Femur (tissue), 1 donor: ENCODE data around the gene CDPF1.

Experiments used
- DNase-seq: peaks from one replicate; pipeline ENCODE4 v3.0.0-alpha.2; 2017

The CDPF1 gene, protein sequence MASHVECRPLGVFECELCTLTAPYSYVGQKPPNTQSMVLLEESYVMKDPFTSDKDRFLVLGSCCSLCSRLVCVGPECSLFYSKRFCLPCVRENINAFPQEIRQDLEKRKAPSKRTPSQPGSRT

DNA sequence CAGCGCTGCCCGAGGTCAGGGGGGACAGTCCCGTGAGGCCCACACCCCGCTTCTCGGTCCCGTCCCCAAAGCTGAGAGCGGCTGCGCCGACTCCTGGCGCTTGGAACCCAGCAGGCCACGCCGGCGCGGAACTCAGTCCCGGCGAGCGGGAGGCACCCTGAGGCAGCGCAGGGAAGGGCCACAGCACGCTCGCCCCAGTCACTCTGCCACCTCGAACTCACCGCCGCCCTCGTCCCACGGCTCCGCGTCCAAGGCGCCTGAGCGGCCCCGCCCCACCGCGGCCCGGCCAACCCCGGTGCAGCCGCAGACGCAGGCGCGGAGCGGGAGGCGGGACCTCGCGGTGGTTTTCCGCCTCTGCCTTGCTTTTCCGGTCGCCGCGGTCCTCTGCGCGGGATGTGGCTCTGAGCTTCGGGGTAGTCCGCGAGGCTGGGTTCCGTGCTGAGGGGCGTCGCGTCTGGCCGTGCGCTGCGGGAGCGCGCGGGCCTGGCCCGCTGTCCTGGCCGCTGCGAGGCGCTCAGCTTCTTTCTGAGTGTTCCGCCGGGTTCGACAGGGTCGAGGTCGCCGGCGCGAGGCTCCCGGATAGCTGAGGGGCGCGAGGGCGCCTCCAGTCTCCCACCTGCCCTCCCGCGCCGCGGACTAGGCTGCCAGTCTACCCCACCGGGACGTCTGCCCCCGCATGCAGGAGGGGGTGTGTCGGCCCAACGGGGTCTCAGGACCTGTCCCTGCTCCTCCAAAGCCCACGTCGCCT, at the start of gene CDPF1:
CDPF1 (minus strand) TSS at position 259 of the 748 bp plus-strand sequence. CDS start 2,009 bp downstream, outside the sequence.
- peak; percentile 93 for DNase-seq

DNA sequence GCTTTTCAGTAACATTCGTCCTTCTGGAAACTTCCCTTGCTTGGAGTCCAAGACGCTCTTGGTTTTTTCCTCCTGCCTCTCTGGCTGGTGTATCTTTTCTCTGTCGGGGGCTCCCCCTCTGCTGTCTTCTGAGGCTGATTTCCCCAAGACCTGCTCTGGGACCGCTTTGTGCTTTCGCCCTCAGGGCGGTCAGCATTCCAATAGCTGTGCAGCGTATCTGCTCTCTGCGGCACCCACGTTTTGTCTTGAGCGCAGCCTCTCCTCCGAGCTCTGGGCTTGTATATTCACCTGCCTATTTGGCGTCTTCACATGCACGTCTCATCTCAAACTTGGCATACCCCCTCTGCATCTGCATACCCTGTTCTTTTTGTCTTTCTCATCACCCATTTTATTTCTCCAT, 49.0 kb upstream of the CDPF1 start:
- DNase-seq, result no peak

DNA sequence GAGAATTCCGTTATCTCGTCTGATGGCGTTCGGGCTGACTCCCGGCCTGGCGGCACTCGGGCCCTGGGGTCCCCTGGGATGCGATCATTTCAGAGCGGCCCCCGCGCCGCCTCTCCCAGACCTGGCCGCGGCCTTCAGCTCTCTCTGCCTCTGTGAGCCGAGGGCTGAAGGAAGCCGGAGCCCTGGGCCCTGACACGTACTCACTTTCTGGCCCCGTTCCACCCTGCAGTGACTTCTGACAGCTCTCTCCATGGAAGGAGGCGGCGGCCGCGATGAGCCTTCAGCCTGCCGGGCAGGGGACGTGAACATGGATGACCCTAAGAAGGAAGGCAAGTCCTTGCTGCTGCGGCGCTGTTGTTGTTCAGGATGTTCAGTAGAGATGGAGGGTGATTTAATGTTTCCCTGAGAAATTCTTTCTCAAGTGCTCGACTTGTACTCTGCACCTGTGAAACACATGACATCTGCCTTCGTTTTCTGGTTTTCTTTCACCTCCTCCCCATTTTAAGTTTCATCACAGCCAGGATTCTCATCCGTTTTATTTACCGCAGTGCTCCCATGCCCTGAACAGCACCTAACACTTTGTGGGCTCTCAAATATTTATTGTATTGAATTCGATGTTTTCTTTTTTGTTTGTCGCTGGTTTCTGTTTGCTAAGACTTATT, 47.2 kb upstream of the CDPF1 start:
- DNase-seq, result peak; percentile 55

DNA sequence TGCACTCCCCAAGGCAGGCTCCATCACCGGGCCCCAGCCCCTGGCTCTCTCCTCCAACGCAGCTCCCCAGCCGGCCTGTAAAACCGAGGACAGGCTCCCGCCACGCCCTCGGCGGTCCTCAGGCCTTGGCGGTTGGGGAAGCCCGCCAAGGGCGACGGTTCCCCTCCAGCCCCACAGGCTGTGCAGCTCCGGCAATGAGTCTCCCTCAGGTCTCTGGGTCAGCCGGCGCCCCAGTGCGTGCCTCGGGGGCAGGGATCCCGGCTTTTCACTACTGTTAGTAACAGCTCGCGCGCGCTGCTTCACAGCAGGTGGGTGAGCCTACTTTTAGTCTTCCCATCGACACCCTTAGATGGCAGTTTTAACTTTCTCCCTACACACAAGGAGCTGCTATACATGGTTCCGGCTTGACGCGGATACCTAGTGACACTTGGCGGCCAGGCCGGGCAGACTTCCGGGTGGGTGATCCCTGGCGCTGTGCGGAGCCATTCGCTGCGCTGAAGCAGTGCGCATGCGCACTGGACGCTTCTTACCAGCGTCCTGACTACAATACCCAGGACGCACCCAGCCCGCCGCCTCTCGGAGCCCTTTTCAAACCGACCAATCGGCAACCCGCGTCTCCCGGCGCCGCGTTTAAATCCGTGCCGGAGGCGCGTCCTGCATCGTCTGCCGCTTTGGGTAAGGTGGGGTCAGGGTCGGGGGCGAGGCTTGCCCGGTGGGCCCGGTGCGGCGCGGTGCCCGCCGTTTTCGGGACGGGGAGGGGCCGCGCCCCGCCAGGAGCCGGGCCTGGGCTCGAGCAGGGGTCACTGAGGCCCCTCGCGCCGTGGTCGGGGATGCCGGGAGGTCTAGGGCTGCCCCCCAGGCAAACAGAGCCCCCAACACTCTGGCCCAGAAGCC, 46.4 kb upstream of the CDPF1 start, which contains the start of gene GTSE1:
GTSE1 (plus strand) TSS at position 614 of the 894 bp plus-strand sequence. CDS start 531 bp downstream, outside the sequence.
- peak; percentile 98 for DNase-seq

DNA sequence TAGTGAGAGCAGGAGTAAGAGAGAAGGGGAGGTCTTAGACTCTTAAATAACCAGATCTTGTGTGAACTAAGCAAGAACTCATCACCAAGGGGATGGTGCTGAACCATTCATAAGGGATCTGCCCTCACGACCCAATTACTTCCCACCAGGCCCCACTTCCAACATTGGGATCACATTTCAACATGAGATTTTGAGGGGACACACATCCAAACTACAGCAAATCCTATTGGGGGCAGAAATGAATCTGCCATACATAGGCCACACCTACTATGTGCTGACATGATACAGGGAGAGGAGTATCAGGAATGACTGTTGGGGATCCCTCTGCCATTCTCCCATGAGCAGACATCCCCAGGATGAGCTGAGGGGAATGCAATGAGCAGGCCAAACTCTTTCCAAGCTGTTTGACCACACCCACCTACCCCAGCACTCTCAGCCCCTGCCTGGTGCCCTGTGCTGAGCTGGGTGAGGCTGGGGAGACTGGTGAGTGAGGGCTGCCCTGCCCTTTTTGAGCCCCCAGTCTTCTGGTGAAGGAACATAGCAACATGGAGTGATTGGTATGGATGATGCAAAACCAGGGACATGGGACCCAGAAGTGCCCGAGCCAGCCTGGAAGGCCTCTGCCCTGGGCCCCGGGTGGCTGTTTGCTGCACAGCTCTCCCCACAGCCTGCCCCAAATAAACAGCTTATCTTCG, 45.3 kb upstream of the CDPF1 start:
- no peak for DNase-seq

DNA sequence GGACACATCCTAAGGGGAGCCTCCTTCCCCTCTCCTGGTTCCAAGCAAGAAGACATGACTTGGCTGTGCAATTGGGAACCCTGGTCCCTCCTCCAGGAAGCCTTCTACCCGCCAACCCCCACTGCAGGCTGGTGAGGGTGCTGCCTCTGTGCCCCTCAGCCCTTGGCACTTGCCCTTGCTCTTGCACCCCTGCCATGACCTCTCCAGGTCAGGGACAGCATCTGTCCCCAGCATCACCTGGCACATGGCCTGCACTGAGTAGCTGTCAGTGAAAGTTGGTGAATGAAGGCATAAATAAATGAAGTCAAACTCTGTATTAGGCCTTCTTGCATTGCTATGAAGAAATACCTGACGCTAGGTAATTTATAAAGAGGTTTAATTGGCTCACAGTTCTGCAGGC, 44.7 kb upstream of the CDPF1 start:
- DNase-seq, result no peak

DNA sequence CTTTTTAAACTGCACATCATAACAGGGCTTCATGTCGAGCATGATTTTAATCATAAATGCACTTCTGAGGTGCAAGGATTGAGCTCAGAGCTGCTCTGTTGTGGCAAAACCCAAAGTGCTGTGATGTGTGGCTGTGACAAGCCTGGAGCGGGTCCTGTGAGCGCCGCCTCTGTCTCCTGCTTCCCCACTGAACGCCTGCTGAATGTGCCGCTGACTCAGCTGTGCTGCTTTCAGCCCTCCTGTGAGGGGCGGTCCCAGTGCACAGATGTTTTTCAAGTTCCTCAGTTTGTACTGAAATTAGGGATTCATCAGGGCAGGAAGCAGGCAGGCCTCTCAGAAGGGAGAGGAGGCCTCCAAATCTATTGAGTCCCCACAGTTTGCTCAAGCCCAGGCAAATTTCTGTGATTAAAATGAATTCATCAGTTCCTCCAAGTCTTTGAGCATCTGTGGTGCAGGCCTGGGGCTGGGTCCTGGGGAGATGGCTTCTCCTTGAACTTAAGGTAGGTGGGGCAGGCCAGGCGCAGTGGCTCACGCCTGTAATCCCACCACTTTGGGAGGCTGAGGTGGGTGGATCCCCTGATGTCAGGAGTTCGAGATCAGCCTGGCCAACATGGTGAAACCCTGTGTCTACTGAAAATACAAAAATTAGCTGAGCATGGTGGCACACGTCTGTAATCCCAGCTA, 43.6 kb upstream of the CDPF1 start:
- DNase-seq, result peak; percentile 67

DNA sequence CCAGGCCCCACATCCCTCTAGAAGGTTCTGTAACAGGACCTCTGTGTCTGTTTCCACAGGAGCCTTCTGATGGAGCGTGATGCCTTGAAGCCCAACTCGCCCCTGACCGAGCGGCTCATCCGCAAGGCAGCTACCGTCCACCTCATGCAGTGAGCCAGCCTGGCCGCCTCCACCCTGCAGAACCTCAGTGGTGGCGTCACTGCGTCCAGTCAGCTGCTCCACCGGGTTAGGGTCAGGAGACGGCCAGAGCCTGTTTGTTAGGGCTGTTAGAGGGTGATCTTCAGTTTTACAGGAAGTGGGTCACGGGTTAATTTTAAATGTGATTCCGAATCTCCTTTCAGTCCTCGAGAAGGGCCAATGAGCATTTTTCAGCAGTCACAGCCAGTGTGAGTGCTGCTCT, 42.6 kb upstream of the CDPF1 start:
- no peak for DNase-seq

DNA sequence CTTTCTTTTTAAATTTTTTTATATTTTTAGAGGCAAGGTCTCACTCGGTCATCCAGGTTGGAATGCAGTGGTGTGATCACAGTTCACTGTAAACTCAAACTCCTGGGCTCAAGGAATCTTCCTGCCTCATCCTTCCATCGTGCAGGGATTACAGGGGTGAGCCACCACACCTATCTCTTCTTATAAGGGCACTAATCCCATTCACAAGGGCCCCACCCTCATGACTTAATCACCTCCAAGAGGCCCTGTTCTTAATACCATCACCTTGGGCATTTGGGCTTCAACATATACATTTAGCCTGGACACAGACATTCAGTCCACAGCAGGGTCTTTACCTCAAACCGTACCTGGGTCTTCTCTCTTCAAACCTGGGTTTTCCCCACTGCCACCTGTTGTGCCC, 42.1 kb upstream of the CDPF1 start:
- no peak for DNase-seq

DNA sequence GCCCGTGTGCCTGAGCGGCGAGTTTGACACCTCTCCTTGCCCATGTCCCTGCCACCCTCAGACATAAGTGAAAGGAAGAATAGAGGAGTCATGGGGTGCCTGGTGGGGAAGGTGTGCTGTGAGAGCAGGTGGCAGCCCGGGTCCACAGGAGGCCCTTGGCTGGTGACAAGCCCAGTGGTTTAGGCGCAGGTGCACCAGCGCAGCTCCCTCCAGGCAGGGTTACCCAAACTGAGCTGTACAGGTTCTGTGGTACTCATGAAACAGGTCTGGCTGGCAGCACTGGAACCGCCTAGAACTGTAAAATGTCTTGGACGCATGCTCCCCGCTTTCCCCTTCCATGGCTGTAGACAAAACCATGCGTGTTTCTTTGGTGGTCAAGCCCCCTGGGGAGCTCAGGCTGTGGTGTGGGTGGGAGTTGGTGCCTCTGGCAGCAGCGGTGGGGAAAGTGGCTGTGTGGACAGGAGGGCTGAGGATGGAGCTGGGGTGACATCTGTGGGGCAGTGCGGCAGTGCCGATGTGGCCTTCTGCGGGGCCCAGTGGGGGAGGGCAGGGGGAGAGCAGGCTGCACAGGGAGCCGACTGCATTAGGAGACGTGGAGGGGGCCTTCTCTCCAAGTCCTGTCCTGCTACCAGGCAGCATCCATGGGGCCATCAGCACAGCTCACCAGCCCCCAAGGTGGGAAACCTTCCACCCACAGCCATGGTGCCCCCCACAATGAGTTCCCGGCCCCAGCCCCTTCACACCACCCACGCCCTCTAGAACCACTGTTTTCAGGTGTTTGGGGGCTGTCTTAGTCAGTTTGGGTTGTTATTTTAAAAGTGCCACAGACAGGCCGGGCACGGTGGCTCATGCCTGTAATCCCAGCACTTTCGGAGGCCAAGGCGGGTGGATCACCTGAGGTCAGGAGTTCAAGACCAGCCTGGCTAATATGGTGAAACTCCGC, 41.0 kb upstream of the CDPF1 start:
- DNase-seq, result no peak

DNA sequence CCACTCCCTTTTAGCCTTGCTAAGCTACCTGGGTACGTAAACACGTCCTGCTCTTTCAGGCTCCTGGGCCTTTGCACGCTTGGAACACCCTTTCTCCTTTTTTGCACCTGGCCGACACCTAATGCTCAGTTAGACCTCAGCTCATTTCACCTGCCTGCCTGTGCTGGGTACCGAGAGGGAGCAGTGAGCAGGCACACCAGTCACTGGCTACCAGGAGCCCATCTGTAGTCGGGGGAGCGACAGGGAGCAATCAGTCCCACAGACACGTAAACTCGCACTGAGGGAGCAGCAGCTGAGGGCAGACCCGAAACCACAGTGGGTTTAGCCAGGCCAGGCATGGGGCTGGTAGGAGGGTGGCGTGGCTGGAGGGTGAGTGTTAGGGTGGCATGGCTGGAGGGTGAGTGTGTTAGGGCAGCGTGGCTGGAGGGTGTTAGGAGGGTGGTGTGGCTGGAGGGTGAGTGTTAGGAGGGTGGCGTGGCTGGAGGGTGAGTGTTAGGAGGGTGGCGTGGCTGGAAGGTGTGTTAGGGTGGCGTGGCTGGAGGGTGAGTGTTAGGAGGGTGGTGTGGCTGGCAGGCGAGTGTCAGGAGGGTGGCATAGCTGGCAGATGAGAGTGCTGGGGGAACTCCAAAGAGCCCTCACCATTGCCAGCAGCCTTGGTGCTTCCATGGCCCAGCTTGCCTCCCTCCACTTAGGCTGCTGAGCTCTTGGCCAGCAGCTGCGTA, 40.2 kb upstream of the CDPF1 start:
- DNase-seq, result no peak

DNA sequence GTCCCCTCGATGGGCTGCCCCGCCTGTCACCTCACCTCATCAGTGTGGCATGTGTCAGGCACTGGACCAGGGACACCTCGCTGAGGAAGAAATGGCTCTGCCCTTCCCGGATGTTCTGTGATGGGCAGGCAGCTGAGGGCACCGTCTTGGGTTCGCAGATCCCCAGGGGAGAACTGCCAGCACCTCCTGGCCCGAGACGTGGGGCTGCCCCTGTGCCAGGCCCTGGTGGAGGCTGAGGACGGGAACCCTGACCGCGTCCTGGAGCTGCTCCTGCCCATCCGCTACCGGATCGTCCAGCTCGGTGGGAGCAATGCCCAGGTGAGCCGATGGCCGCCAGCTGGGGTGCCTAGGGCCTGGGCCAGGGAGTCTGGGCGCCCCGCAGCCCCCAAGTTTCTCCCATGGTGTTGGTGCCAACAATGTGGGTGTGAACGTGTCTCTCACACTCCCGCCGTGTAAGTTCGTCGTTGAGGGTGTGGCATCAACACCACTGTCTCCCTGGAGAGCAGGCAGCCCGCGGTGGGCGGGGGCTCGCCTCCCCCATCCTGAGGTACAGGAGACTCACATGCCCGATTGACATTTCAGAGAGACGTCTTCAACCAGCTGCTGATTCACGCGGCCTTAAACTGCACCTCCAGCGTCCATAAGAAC, 39.3 kb upstream of the CDPF1 start:
- DNase-seq, result no peak

DNA sequence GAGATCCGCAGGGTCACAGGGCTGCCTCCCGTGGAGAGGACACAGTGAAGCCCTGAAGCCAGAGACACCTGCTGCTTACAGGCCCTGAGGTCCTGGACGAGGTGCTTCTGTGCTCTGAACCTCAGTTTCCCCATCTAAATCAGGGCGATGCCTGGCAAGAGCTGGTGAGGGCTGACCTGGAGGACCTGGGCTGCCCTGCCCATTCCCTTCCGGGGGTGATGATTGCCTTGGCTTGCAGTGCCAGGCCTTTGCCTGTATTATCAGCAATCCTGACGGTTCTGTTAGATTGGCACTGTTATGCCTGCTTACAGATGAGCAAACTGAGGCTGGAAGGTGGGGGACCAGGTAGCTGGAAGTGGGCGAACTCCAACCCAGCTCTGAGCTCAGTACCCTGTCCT, 38.8 kb upstream of the CDPF1 start:
- DNase-seq, result no peak

DNA sequence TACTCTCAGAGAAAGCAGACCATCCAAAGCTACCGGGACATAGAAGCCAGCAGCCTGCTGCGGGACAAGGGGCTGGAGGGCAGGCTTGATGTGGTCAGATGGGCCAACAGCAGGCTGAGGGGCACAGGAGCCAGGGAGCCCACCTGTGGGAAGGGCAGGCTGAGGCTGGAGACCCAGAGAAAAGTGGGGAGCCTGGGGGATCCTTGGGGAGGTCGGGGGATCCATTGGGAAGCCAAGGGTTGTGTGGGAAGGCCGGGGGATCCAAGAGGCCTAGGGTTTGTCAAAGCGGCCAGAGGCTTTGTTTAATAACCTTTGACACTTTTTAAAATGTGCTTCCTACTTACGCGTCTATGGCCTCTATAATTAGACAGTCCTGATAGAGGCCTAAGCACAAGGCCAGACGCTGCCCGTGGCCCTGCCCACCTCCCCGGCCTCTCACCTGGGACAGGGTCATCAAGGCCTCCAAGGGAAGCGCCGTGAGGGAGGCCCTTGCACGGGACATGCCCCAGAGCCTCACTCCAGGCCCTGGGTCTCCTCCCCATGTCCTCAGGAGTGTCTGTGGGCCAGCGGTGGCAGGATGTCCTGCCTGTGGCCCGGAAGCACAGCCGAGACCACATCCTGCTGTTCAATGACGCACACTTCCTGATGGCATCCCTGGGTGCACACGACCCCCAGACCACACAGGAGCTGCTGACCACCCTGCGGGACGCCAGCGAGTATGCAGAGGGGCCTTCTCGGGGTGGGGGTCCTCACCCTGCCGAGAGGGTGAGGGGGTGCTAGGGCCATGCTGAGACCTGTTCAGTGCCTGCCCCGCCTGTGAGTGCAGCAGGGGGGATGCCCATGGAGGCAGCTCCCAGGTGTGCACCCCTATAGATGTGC, 38.0 kb upstream of the CDPF1 start:
- DNase-seq, result peak; percentile 57

DNA sequence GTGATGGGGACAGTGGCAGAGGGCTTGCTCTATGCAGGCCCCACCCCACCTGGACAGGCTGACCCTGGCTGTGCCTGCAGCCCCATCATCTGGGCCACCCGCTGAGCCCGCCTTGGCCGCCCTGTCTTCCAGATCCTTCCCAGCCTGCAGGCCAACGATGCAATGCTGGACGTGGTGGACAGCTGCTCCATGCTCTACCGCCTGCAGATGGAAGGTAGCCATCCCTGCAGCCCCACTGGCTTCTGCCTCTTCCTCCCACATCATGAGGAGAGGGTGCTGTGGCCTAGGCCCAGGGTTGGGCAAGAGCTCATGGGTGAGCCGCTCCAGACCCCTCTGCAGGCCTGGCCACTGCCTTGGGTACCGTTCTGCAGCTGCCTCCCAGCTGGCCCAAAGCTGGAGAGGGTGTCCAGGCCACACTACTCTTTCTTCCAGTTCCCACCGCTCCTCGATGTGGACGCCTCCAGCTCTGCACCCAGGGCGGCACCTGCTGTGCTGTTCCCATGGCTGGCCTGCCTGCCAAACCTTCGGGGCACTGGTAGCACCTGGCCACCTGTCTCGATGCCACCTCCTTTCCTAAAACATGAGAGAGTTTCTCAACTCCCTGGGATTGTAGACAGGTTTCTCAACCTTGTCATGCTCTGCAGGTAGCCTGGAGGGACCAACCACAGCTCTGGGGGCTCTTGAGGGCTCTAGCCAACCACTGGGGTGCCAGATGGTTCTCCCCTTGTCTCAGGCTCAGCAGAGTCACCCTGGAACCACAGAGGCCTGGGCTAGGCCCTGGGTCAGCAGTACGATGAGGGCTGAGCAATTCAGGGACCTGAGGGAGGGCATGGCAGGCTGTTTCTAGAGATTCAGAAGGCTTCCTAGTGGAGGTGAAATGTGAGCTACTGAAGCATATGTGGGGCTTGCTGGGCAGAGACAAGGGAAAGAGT, 37.1 kb upstream of the CDPF1 start:
- DNase-seq, result no peak

DNA sequence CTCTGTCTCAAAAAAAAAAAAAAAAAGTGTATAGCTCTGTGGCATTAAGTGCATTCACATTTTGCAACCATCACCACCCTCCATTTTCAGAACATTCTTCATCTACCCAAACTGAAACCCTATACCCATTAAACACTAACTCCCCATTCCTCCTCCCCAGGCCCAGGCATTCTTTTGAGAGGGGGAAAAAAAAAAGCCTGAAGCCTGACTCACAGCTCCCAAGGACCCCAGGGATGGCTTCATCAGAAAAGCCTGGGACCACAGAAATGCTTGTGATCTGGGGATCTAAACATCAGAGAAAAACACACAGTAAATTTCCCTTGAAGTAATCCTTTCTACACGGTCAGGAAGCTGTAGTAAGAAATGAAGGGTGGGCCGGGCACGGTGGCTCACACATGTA, 35.9 kb upstream of the CDPF1 start:
- no peak for DNase-seq
